HEK293T (cell line): ENCODE data around the gene DCHS2.

ENCODE experiments used
- BHLHE40 ChIP-seq: fragments of 450-650 bp; IDR thresholded peaks from 2 replicates; pipeline ENCODE4 v1.6.1; 2016; ENCODE audit warnings: mild to moderate bottlenecking, moderate library complexity, borderline replicate concordance
- FOXM1 ChIP-seq: fragments of 450-650 bp; IDR thresholded peaks from 2 replicates; pipeline ENCODE4 v1.6.1; 2017; ENCODE audit warnings: mild to moderate bottlenecking, borderline replicate concordance
- L3MBTL2 ChIP-seq: fragments of 450-650 bp; conservative IDR thresholded peaks from 2 replicates; pipeline ENCODE4 v1.6.1; 2016; ENCODE audit warnings: mild to moderate bottlenecking
- NFRKB ChIP-seq: fragments of 450-650 bp; IDR thresholded peaks from 2 replicates; pipeline ENCODE4 v1.6.1; 2016; ENCODE audit warnings: mild to moderate bottlenecking, moderate library complexity
- SP1 ChIP-seq: fragments of 450-650 bp; IDR thresholded peaks from 2 replicates; pipeline ENCODE4 v1.6.1; 2017

DNA sequence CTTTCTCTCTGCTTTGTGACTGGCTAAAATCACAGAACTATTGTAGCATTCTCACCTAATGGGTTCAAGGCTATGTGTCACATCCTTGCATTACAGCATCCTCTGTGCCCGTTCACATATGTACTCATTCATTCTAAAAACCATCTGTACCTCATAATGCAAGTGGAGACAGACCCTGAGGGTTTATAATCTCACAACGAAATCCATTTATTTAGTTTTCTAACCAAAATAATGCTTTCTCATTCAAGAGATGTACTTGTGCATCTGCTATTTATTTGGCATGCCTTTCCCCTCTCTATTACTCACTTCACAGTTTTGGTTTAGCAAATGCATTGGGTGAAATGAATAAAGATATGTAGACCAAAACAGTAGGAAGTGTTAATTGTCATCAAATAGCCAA, 261.5 kb downstream of the DCHS2 start:
- TF ChIP-seq BHLHE40, result no peak
- TF ChIP-seq L3MBTL2, result no peak
- no peak for TF ChIP-seq NFRKB
- TF ChIP-seq SP1, result no peak
- no peak for TF ChIP-seq FOXM1
